COR-L47 (cell line): ENCODE measurements around the gene AFAP1.

Source experiments
- DNase-seq: peaks from one replicate; lab custom pipeline; 2025; lab: John Stamatoyannopoulos, UW

Gene AFAP1

DNA sequence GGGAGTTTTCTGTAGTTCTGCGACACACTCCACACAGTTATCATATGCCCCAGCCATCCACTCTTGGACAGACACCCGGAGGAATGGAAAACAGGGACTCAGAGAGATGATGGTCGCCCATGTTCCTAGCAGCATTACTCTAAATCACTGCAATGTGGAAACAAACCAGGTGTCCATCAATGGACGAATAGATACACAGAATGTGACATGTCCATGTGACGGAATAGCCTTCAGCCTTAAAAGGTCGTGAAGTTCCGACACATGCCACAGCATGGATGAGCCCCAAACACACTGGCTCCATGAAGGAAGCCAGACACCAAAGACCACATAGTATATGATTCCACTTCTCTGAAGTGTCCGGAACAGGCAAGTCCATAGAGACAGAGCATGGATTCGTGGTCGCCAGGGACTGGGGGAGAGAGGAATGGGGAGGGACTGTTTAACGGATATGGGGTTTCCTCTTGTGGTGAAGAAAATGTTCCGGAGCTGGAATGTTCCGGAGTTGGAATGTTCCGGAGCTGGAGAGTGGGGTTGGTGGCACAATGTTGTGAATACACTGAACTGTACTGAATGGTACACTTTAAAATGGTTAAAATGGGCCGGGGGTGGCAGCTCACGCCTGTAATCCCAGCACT is 28.7 kb upstream of the AFAP1 start:
- DNase-seq: no peak

DNA sequence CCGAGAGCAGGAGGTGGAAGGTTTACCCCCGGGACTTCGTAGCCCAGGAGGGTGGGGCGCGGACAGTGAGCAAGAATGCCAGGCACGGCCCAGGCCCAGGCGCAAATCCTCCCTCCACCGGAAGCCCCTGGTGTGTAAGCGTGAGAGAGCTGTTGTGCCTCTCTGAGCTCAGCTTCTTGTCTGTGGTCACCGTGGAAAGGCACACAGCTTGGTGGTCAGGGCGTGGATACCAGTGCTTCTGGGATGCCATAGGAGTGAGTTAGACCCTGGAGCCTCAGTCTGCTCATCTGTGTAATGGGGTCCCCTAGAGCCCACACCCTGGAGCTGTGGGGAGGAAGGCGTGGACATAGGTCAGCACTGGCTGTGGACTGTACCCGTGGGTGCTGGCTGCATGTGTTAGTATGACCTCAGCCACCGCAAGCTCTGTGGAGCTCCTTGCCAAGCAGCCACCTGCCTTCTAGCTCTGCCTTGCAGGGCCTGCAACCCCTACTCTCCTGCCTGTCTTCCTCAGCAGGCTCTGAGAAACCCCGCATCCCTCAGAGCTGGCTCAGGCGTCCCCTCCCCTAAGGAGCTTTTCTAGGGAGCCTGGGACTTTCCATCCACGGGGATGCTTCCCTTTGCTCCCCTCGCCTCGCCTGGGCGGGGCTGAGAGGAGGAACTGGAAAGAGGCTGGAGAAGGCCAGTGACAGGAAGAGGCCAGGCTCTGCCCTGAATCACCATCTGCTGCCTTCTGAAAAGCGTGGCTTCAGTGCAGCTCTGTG is 28.0 kb upstream of the AFAP1 start:
- no peak for DNase-seq

DNA sequence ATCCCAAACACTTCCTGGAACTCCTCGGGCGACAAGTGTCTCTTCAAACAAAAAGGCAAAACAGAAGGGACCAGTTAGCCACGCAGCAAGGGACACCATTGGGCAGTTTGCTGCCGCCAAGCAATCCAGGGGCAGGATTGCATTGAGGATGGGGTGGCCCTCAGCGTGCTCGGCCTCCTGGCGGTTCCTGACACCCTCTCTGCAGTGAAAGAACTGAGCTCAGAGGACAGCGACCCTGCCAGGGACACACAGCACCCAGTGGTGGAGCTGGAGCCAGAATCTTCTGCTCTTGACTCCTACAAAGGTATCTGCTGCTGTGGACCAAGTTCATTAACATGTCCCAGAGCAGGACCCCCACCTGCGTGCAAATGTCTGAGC is 27.4 kb upstream of the AFAP1 start:
- DNase-seq: no peak

DNA sequence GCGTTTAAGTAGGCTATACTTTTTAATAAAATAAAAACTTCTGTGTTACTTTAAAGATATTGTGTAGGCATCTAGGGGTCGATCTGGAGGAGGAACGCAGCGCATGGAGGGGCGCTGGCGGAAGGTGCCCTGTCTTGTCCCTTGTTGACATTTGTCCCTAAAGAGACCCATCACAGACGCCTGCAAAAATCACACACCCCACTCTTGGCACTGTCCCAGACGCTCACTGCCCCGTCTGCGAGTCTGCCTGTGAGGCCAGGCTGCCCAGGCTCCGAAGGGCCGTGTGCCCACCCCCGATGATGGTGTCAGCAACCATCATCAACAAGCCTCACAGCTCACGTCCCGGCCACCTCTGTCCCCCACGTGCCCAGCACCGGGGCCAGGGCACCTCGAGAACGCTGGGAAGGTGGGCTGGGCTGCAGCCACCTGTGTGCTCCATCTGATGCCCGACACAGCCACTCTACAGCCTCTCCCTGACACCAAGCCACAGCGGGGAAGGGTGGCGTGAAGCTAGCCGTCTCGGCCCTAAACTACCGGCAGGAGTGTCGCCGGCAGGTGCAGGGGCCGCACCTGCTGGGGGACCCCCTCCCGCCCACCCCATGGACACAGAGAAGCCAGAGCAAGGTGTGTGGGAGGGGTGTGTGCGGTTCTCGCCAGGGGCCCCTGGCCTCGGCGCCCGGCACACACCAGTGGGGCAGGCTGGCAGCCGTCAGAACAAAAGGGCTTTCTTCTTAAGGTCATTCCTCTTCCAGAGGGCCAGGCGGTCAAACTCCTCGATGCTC is 26.8 kb upstream of the AFAP1 start:
- no peak for DNase-seq

DNA sequence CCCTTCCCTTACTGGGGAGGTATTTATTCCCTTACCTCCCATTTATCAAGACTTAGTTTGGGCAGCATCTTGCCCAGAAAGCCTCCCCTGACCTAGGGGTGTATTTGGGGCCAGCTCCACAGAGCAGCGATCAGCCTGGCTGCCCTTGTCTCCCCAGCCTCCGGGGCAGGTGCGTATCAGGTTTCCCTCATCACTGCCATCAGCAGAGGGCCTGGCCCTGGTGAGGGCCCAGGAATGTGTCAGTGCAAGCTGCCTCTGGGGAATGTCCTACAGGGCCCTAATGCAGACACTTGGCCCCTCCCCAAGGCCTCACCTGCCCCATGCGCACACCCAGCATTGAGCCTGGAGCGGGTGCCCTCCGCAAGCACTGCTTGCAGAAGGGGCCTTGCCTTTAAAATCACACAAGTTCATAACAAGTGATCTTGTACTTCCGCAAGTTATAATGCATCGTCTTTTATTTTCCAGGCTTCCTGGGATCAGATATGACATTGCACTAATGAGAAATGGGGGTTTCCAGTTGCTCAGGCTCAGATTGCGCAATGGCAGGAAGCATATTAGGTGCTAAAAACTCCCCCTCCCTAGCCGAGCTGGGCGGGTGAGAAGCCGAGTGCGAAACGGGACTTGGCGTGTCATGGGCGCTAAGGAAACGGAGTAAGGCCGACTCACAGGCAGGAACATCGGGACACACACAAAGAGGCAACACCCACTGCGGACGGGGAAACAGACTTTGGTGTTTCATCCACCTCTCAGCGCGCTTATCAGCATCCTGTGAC is 25.4 kb upstream of the AFAP1 start:
- DNase-seq: no peak

DNA sequence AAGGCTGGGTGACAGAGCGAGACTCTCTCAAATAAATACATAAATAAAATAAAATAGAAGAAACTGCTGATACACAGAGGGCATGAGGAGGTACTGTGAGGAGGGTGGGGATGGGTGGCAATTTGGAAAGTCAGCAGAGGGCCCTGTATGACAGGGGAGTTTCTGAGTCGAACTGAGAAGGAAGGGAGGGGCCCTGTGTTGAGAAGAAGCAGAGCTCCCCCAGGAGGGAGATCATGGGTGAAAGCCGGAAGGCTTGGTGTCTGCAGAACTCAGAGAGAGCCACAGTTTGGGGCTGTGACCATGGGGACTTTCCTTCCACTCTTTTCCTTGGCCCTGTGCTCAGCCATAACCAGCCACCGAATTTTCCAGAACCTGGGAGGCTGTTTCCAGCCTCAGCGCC is 24.8 kb upstream of the AFAP1 start:
- no peak for DNase-seq

DNA sequence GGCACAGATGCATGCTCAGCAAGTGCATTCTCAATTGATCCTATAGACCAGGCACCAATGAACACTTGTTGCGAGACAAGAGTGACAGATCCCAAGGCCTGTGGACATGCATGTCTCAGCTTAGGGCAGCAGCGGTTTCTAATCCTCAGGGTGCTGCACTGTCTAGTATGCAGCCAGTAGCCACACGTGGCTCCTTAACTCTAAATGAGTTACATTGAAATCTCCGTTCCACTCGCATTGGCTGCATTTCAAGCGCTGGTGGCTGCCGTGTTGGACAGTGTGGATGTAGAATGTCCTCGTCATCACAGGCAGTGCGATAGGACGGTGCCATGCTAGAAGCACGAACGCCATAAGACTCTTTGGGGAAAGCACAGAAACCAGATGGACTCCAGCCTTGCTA is 24.0 kb upstream of the AFAP1 start:
- no peak for DNase-seq

DNA sequence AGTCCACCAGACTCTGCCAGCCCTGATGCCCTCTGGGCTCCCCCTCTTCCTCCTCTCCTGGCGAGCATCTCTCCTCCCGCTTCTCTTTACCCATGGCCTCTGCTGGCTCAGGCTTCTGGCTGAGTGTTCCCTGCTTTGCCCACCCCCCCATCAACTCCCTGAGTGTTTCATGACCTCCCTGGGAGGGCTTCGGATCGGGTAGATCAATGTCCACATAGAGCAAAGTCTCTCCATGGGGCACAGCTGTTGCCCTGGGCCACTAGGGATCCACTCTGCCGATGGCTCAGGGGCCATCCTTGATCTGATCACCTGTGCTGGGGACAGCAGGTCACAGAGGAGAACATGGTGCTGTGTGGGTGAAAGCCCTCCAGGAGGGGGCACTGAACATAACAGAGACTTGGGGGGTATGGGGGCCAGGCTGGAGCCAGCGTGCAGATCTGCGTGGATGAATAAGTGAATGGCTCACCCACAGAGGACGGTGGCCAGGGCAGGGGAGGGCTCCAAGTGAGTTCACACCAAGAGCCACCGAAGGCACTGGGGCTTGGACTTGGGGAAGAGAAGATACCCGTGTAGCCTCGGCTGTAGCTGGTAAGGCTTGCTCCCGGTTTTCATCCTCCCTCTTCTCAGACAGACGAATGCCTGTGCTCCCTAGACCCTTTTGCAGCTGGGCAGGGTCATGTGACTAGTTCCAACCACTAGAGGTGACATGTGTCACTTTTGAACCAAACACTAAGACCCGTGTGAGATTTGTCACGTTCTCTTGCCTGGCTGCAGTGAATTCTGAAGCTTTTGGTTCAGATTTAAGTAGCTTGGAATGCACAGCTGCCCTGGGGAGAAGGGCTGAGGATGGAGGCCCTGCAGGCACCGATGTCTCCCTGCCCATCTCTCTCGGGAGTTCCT is 23.2 kb upstream of the AFAP1 start:
- DNase-seq: no peak

DNA sequence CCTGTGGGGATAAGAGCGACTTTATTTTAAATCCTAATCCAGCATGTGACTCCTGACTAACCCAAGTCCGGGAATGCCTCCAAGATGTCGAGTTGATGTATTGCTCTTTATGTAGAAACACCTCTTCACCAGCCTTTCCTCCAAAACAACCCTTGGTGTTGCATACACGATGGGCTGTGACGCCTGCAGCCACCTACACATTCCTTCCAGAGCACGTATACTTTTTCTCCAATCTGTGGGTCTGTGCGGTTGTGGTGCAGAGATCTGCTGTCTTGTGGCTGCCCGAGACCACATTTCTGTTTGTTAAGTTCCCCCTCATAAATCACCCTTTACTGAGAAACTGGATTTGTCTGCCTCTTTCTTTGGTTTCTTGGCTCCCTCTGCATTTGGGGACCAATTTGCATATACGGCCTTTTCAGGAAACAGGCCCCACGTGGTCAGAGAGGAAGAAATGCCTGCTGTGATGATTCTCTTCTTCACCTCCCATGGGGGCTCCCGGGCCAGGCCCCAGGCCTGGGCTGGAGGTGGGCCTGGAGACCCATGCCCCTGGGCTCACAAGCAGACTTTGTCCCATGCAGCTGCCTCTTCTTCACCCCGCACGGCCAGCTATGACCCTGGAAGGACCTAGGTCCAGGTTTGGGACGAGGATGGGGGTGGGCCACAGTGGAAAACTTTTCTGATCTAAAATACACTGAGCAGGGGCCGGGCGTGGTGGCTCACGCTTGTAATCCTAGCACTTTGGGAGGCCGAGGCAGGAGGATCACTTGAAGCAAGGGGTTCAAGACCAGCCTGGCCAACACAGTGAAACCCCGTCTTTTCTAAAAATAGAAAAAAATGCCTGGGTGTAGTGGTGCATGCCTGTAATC is 21.4 kb upstream of the AFAP1 start:
- DNase-seq: no peak

DNA sequence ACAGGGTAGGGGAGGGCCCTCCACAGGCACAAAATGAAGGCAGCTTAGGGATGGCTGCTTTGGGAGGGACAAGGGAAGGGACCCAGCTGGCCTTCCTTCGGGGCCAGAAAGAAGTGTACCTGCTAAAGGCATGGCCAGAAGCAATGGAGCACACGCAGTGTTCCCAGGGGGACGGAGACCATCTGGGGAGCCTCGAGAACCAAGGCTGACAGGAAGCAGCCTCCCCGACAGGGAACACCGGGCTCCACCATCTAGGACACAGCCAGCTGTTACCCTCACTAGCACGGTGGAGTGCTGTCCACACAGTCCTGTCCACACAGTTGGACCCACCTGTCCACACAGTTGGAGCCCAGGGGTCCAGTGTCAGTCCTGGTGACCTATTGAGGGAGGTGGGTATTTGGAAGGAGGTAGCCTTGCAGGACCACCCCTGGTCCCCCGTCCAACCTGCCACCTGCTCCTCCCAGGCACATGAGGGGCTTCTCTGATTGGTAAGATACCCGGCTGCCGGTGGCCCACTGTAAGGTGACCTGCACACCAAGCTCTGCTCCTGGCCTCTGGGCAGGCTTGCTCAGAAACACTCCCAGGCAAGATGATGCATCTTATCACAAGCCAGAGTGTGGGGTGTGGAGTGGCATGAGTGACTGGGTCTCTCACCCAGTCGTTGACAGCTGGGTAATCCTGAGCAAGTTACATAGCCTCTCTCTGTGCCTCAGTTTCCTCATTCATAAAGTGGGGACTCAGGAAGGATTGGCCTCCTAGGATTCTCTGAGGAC is 20.5 kb upstream of the AFAP1 start:
- DNase-seq: no peak

DNA sequence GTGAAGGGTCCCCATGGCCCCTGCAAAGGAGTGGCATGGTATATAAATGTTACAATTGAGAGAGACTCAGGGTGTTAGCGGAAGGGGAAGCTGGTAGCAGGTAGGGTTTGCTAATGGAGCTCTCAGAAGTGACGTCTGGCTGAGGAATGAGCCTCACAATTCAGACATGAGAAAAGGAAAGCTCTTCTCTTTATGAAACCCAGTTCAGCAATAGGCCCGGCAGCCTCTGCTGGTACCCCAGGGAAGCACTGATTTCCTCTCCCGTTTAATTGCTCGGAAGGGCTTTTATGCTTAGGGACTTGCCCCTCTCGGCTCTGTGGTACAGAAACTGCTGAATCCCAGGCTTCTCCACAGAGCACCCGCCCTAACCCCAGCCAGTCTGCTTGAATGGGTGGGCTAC is 19.4 kb upstream of the AFAP1 start:
- DNase-seq: no peak

DNA sequence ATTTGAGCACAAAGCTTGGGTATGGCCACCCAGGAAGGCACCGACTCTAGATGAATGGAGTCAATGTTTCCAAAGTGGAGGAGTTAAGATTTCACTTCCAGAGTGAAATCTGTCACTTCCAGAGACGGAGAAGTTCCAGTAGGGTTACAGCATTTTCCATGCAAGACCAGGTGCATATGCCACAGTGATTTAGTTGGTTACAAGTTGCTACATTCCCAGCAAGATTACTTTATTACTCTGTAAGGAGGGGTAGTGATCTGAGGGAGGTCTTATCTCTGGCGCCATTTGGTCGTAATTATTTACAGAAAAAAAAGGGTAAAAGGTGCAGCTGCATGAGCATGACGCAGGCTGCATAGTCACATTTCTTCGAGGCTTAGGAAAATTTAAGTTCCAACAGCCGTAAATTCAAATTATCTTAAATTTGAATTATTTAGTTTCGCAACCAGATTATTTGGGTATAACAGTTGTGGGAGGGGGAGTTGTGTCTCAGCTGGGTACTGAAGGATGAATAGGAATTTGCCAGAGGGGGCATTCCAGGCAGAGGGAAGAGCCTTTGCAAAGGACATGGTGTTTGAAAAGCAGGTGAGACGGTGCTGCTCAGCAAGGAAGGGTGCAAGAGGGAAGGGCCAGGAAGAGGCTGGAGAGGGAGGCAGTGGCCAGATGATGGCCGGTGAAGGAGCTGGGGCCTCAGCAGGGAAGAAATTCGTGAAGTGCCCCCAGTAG is 17.4 kb upstream of the AFAP1 start:
- DNase-seq: no peak

DNA sequence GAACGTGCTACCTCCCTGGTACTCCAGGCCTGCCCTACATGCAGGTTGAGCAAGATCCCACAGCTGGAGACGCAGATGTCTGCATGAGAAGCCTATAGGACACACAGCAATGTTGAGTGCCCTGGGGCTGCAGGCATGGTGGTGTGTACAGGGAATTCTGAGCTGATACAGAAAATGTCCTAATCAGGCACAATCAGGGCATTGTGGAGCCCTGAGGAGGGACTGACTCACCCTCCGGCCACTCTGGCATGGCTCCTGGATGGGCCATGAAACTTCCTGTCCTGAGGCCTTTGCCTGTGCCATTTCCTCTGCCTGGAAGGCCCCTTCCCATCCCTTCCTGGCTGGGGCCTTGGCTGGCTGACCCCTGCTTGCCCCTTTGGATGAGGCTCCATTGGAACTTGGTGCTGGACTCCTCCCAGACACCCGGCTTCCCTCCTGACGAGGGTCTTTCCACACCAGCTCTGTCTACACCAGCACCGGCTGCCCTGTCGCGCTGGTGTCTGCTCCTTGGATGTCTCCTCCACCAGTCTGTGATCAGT is 16.7 kb upstream of the AFAP1 start:
- DNase-seq: no peak

DNA sequence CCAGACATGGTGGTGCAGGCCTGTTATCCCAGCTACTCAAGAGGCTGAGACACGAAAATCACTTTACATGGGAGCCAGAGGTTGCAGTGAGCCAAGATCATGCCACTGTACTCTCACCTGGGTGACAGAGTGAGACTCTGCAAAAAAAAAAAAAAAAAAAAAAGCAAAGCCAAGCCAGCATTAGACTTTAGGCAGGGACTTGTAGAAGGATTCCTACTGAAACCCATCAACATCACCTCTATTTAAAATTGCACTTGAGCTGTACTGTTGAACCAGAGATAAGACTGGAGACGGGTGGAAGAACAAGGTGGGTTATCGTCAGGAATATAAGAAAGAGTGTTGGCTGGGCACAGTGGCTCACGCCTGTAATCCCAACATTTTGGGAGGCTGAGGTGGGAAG is 15.7 kb upstream of the AFAP1 start:
- no peak for DNase-seq

DNA sequence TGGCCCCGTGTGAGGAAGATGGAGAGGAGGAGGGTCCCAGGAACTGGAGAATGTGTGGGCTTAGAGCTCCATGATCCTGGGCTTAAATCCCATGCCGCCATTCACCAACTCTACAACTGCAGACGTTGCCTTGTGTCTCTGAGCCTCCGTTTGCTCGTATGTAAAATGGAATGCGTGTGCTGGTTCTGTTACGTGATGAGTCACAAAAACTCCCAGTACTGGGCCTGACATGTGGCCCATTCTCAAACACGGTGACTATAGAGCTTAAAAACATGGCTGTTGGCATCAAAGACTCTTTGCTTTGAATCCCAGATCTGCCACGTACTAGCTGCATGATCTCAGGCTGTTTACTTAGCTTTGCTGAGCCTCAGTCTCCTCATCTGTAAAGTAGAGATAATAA is 13.0 kb upstream of the AFAP1 start:
- DNase-seq: no peak

DNA sequence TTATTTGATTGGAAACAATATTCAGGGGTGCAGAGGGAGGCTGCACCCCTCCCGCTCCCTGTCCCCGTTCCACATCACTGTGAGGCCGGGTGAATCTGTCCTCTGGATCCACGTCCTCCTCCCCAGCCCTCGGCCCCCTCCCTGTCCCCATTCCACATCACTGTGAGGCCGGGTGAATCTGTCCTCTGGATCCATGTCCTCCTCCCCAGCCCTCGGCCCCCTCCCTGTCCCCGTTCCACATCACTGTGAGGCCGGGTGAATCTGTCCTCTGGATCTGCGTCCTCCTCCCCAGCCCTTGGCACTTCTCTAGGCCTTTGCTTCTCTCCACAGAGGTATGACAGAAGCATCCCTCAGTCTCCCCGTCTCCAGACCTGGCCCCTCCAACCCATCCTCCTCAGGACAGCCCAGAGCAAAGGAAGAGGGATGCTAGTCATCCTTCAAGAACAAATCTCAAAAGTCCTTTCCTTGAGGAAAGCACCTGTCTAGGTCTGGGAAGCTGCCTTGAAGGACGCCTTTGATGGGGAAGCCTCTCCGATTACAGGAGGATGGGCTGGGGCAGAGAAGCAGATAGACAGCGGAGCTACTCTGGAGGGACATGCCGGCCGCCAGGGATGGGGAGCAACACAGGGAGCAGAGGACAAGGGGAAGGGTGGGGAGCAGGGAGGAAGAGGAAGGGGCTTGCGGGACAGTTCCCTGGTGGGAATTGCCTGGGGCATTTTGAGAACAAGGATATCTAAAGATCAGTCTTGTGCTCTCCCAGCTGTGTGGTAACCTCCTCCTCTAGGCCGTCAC is 10.8 kb upstream of the AFAP1 start:
- no peak for DNase-seq

DNA sequence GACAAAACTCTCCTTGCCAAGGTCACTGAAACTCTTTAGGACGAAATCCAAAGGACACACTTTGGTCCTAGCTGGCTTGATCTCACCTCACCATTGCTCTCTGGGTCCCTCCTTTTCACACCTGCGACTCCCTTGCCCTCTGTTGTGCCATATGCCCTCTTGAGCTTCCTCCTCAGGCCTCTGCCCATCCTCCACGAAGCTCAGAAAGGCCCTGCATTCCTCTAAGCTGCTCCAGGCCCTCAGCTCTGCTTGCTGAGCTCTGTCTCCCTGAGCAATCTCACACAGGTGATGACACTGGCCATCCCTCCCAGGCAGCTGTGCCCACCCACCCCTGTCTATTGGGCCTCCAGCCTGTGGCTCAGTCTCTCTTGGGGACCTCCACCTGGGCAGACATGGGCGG is 10.1 kb upstream of the AFAP1 start:
- DNase-seq: no peak

DNA sequence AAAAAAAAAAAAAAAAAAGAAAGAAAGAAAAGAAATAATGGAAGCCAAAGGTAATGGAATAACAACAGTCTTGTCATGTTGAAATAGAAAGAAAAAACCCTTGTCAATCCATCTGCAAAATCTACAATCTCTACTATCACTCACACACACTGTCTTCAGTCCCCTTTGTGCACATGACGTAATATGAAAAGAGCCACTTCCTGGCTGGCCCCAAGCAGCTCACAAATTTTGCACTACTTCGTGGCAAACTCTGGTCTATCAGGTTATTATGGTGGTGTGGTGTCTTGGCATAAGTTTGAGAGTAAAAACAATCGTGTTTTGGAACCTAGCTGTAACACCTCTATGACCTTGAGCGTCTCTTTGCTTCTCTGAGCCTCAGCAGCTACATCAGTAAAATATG is 8.3 kb upstream of the AFAP1 start:
- DNase-seq: no peak
